MM.1S (cell line): Measurements from ENCODE around the gene FMNL1.
A peak's percentile ranks its signal among the peaks of the same experiment; 100 is the strongest.

Source experiments
- DNase-seq: peaks from one replicate; pipeline ENCODE4 v3.0.0-alpha.2; 2015
- H2AFZ ChIP-seq: fragments of 300-600 bp; sonication (generic); 2 replicates; pipeline ENCODE4 v1.6.0; 2016; ENCODE audit warnings: antibody characterized with exemption, low read length
- H3F3A ChIP-seq: fragments of 300-600 bp; sonication (generic); 2 replicates; pipeline ENCODE4 v1.6.1; 2016; ENCODE audit warnings: mild to moderate bottlenecking, antibody characterized with exemption, low read length, moderate library complexity, mixed read lengths; ENCODE audit not compliant: insufficient read depth
- H3K27ac ChIP-seq: fragments of 300-600 bp; sonication (generic); 2 replicates; pipeline ENCODE4 v1.5.1; 2016; ENCODE audit warnings: mild to moderate bottlenecking, low read length
- H3K27me3 ChIP-seq: fragments of 300-600 bp; sonication (generic); replicated peaks from 2 replicates; pipeline ENCODE4 v1.6.0; 2016; ENCODE audit warnings: low read length; ENCODE audit not compliant: insufficient read depth
- H3K36me3 ChIP-seq: fragments of 300-600 bp; sonication (generic); replicated peaks from 2 replicates; pipeline ENCODE4 v1.6.1; 2016; ENCODE audit warnings: mild to moderate bottlenecking, low read length, mixed read lengths; ENCODE audit not compliant: insufficient read depth
- H3K4me1 ChIP-seq: fragments of 300-600 bp; sonication (generic); 2 replicates; pipeline ENCODE4 v1.6.1; 2016; ENCODE audit warnings: low read length, mixed read lengths
- H3K4me2 ChIP-seq: fragments of 300-600 bp; sonication (generic); 2 replicates; pipeline ENCODE4 v1.6.0; 2016; ENCODE audit warnings: low read depth, low read length
- H3K4me3 ChIP-seq: fragments of 300-600 bp; sonication (generic); 2 replicates; pipeline ENCODE4 v1.5.1; 2016; ENCODE audit warnings: low read length, mixed read lengths
- H3K79me2 ChIP-seq: fragments of 300-600 bp; sonication (generic); 2 replicates; pipeline ENCODE4 v1.6.1; 2016; ENCODE audit warnings: mixed run types, low read length, mixed read lengths
- H3K9ac ChIP-seq: fragments of 300-600 bp; sonication (generic); 2 replicates; pipeline ENCODE4 v1.6.1; 2016; ENCODE audit warnings: low read length, mixed read lengths
- H3K9me2 ChIP-seq: fragments of 300-600 bp; sonication (generic); replicated peaks from 2 replicates; pipeline ENCODE4 v1.6.1; 2016; ENCODE audit warnings: mild to moderate bottlenecking, low read length, mixed read lengths; ENCODE audit not compliant: insufficient read depth
- H3K9me3 ChIP-seq: fragments of 300-600 bp; sonication (generic); replicated peaks from 2 replicates; pipeline ENCODE4 v1.6.1; 2016; ENCODE audit warnings: mild to moderate bottlenecking, low read length, mixed read lengths; ENCODE audit not compliant: insufficient read depth
- H4K20me1 ChIP-seq: fragments of 300-600 bp; sonication (generic); 2 replicates; pipeline ENCODE4 v1.6.1; 2016; ENCODE audit warnings: mild to moderate bottlenecking, low read length, moderate library complexity, mixed read lengths; ENCODE audit not compliant: insufficient read depth
- CTCF ChIP-seq: fragments of 300-600 bp; sonication (generic); IDR thresholded peaks from 2 replicates; pipeline ENCODE4 v1.5.1; 2016; ENCODE audit warnings: antibody characterized with exemption, low read length, mixed read lengths
- EZH2 ChIP-seq: fragments of 300-600 bp; sonication (generic); optimal IDR thresholded peaks from 2 replicates; pipeline ENCODE3; 2017; ENCODE audit warnings: low read depth, mild to moderate bottlenecking, antibody characterized with exemption, low read length, mixed read lengths
- EZH2phosphoT487 ChIP-seq: fragments of 300-600 bp; sonication (generic); IDR thresholded peaks from 2 replicates; pipeline ENCODE4 v1.6.1; 2018; ENCODE audit warnings: antibody characterized with exemption, low read length

The FMNL1 gene

GRCh38 chr17:45175759-45176115, 45.9 kb upstream of the FMNL1 start:
- Histone ChIP-seq H3F3A (no peaks in the 10 kb centered on the region), H3K9me3 (no peaks in the 10 kb centered on the region), H4K20me1 (no peaks in the 10 kb centered on the region), H3K9me2 (no peaks in the 10 kb centered on the region), H3K27ac (no peak overlapping the region), H3K79me2 (no peaks in the 10 kb centered on the region), H3K36me3 (no peaks in the 10 kb centered on the region), H3K4me2 (no peak overlapping the region), H3K4me3 (no peak overlapping the region), H3K4me1 (no peaks in the 10 kb centered on the region), H3K27me3 (no peaks in the 10 kb centered on the region), H3K9ac (no peak overlapping the region), H2AFZ (0 out of 2 replicates have a peak overlapping the region, but pooled peaks have one; percentile 0)
- DNase-seq, result no peak
- TF ChIP-seq EZH2phosphoT487 (no peak), EZH2 (no peak), CTCF (no peak)

- H2AFZ ChIP-seq, result no peak overlapping the region
- H3K36me3 ChIP-seq, result no peaks in the 10 kb centered on the region
- no peak overlapping the region for H3K4me3 ChIP-seq
- no peak overlapping the region for H3K4me2 ChIP-seq
- TF ChIP-seq EZH2phosphoT487, result no peak
- TF ChIP-seq EZH2, result no peak
- TF ChIP-seq CTCF, result no peak
- H3K27ac ChIP-seq, result no peak overlapping the region
- H3K4me1 ChIP-seq, result no peaks in the 10 kb centered on the region
- no peaks in the 10 kb centered on the region for H3K27me3 ChIP-seq
- H4K20me1 ChIP-seq, result no peaks in the 10 kb centered on the region
- no peak for DNase-seq
- no peaks in the 10 kb centered on the region for H3K79me2 ChIP-seq
- no peak overlapping the region for H3K9ac ChIP-seq
- no peaks in the 10 kb centered on the region for H3K9me2 ChIP-seq
- no peaks in the 10 kb centered on the region for H3K9me3 ChIP-seq
- no peaks in the 10 kb centered on the region for H3F3A ChIP-seq
Measured at GRCh38 chr17:45177563-45177962, 44.1 kb upstream of the FMNL1 start.

- Histone ChIP-seq H3K36me3 (no peaks in the 10 kb centered on the region), H3K9me3 (no peaks in the 10 kb centered on the region), H3K27ac (no peak overlapping the region), H3K4me1 (no peaks in the 10 kb centered on the region), H3K9me2 (no peaks in the 10 kb centered on the region), H3K4me3 (no peak overlapping the region), H2AFZ (no peak overlapping the region), H3K79me2 (no peaks in the 10 kb centered on the region), H4K20me1 (no peaks in the 10 kb centered on the region), H3F3A (no peaks in the 10 kb centered on the region), H3K9ac (no peak overlapping the region), H3K4me2 (no peak overlapping the region), H3K27me3 (no peaks in the 10 kb centered on the region)
- no peak for DNase-seq
- TF ChIP-seq EZH2phosphoT487 (no peak), EZH2 (no peak), CTCF (no peak)
Measured at GRCh38 chr17:45184144-45184543, 37.5 kb upstream of the FMNL1 start.
